Common myeloid progenitor, CD34-positive (primary cell): ENCODE results near the gene AUTS2.

Experiments
- CTCF ChIA-PET: fragments of 350-600 bp; sonication (Branson Sonifier 250); formaldehyde crosslinking; loops from one replicate; lab custom pipeline; 2021; ENCODE audit warnings: antibody characterized with exemption; lab: Charles Lee
- POLR2A ChIA-PET: fragments of 350-600 bp; sonication (Branson Sonifier 250); formaldehyde crosslinking; loops from one replicate; lab custom pipeline; 2021; ENCODE audit warnings: antibody characterized with exemption; lab: Charles Lee
- DNase-seq, 3 donors: peaks; one replicate each; pipeline versions ENCODE4 v3.0.0 to v3.0.0-alpha.2; 2013
- H3K27ac ChIP-seq, 2 experiments: 1 replicate in 1 of 2; 2 replicates in 1 of 2; pipeline ENCODE4 v1.7.0; 2013; ENCODE audit warnings: inconsistent platforms in 2 of 2, low read length in 2 of 2, mild to moderate bottlenecking in 2 of 2, low read depth in 1 of 2, moderate library complexity in 1 of 2; ENCODE audit not compliant: severe bottlenecking in 2 of 2, insufficient read depth in 1 of 2, poor library complexity in 1 of 2
- H3K27me3 ChIP-seq, 5 experiments: replicated peaks in 2 of 5; 1 replicate in 3 of 5; 2 replicates in 2 of 5; pipeline versions ENCODE4 v1.6.1 to v1.7.0; 2013; ENCODE audit warnings: low read length in 4 of 5, mild to moderate bottlenecking in 2 of 5, moderate library complexity in 2 of 5, inconsistent platforms in 1 of 5; ENCODE audit not compliant: insufficient read depth in 5 of 5, control insufficient read depth in 4 of 5
- H3K36me3 ChIP-seq, 4 experiments: 1 replicate in 2 of 4; 2 replicates in 2 of 4; pipeline versions ENCODE4 v1.6.1 to v1.7.0; 2013; ENCODE audit warnings: low read length in 3 of 4, control low read depth in 1 of 4, mild to moderate bottlenecking in 1 of 4; ENCODE audit not compliant: control insufficient read depth in 4 of 4, insufficient read depth in 4 of 4
- H3K4me1 ChIP-seq, 4 experiments: 1 replicate in 3 of 4; 2 replicates in 1 of 4; pipeline versions ENCODE4 v1.6.1 to v1.7.1; 2013; ENCODE audit warnings: low read length in 3 of 4, mild to moderate bottlenecking in 3 of 4, control low read depth in 1 of 4, inconsistent platforms in 1 of 4, moderate library complexity in 1 of 4; ENCODE audit not compliant: control insufficient read depth in 4 of 4, insufficient read depth in 4 of 4; ENCODE audit errors: control extremely low read depth in 1 of 4
- H3K4me3 ChIP-seq, 7 experiments: 1 replicate in 4 of 7; 2 replicates in 3 of 7; pipeline versions ENCODE4 v1.5.1 to v1.7.0; 2013; ENCODE audit warnings: mild to moderate bottlenecking in 7 of 7, low read length in 6 of 7, moderate library complexity in 6 of 7, inconsistent platforms in 2 of 7, low read depth in 2 of 7, control low read depth in 1 of 7; ENCODE audit not compliant: insufficient read depth in 4 of 7, control insufficient read depth in 1 of 7; ENCODE audit errors: extremely low read depth in 1 of 7
- H3K9me3 ChIP-seq, 5 experiments: 1 replicate in 4 of 5; 2 replicates in 1 of 5; pipeline versions ENCODE4 v1.6.1 to v1.7.1; 2013; ENCODE audit warnings: low read length in 4 of 5, mild to moderate bottlenecking in 2 of 5, inconsistent platforms in 1 of 5, low read depth in 1 of 5, moderate library complexity in 1 of 5; ENCODE audit not compliant: control insufficient read depth in 4 of 5, insufficient read depth in 2 of 5; ENCODE audit errors: control extremely low read depth in 1 of 5
- WGBS: methylation state at CpG from one replicate; pipeline ENCODE4 v1.1.5; 2013; ENCODE audit not compliant: insufficient coverage; 5-methylcytosine and 5-hydroxymethylcytosine counted together

The AUTS2 gene

DNA sequence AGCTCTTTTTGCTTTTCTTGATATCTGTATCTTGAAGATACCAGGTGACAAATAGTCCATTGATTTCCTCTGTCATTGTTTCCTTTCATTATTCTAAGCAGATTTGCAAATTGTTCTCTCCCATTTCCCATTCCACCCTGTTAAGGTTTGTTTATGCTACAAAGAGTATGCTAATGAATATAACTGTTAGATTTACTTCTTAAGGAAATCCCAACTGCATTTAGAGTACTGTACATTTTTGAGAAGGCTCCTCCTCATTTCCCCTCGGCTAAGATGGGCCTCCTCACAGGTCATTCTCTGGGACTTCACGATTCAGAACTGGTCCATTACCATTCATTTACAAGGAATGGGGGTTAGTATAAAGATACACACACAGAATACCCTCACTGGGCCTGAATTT lies 15.6 kb downstream of the AUTS2 start:
- ChIA-PET CTCF (interaction anchor here (0.7 to 1.3 kb wide), 4 partner anchors 9 to 109 kb away, joined by 3 to 5 read pairs (median 3); no protein-coding TSS in a partner anchor), POLR2A (no interaction called here)
- Histone ChIP-seq H3K36me3 (no peaks in the 10 kb centered on the region), H3K27ac (no peak overlapping the region), H3K9me3 (no peaks in the 10 kb centered on the region), H3K27me3 (no peaks in the 10 kb centered on the region), H3K4me1 (peaks cover 0 to 15% (median 13%) of the 10 kb centered on the region in 4 experiments), H3K4me3 (no peak overlapping the region)
- WGBS, result no CpG with 5 or more reads among the region's 2 CpGs
- no peak for DNase-seq

DNA sequence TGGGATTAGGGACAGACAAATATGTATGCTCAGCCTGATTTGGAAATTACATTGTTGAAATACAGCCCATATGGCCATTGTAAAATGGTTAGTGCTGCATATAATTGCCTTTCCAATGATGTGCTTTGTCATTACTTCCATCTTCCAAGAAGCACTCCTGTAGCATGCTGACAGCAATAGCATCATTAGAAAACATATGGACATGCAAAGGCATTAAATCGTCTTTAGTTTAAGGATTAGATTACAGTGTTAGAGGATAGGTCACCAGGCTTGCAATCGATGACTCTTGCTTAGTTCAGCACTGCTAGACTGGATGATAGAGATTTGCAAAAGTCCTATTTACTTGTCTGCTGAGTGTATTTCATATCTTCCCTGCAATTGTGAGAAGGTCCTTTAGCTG lies 17.4 kb downstream of the AUTS2 start:
- 100% methylated on average over 1 of the region's 2 CpGs for WGBS
- peaks cover 0 to 9% (median 5%) of the 10 kb centered on the region in 4 experiments for H3K4me1 ChIP-seq
- H3K36me3 ChIP-seq, result no peaks in the 10 kb centered on the region
- ChIA-PET POLR2A (no interaction called here), CTCF (no interaction called here)
- H3K9me3 ChIP-seq, result no peaks in the 10 kb centered on the region
- DNase-seq, result no peak
- no peaks in the 10 kb centered on the region for H3K27me3 ChIP-seq
- no peak overlapping the region for H3K27ac ChIP-seq
- H3K4me3 ChIP-seq, result no peak overlapping the region

DNA sequence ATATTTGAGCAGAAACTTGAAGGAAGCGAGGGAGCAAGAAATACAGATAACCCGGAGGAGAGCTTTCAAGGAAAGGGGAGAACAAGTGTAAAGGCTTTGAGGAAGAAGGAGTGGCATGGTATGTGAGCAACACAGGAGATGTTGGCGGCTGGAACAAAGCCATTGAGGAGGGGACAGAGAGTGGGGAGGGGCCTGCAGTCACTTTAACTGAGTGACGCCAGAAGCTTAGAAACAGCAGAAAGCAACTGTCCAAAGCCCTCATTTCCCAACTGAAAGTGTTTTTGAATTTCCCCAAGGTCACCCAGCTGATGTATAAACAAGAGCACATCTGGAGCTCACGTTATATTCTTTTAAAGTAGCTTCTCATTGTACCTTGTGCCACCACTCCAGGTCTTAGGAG lies 19.1 kb downstream of the AUTS2 start:
- no peak overlapping the region for H3K4me3 ChIP-seq
- POLR2A ChIA-PET, result no interaction called here
- WGBS, result 95% methylated on average over 5 of the region's 5 CpGs
- H3K4me1 ChIP-seq, result peaks cover 4 to 7% (median 5%) of the 10 kb centered on the region in 4 experiments
- H3K36me3 ChIP-seq, result no peaks in the 10 kb centered on the region
- H3K9me3 ChIP-seq, result no peaks in the 10 kb centered on the region
- no peak for DNase-seq
- CTCF ChIA-PET, result interaction anchor here (1.0 to 1.4 kb wide), 2 partner anchors 10 to 11 kb away, joined by 3 to 5 read pairs; no protein-coding TSS in a partner anchor
- no peaks in the 10 kb centered on the region for H3K27me3 ChIP-seq
- H3K27ac ChIP-seq, result no peak overlapping the region

DNA sequence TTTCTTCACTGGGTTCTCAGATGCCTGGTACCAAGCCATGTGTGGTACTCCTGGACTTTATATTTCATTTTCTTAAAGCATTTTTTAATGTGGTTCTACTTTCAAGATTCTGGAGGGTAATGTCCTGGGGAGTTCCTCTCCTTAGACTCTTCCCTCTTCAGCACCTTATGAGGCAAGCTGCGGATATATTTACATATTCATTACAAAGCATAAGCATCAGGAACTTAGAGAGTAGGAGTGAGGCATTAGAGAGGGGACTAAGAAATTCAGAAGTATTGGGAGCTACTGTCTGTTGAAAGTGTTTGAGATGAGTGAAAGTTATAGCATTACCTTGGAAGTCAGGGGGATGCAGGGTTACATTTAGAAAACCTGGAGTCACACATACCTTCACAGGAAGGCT lies 20.8 kb downstream of the AUTS2 start:
- POLR2A ChIA-PET, result no interaction called here
- H3K4me3 ChIP-seq, result no peak overlapping the region
- H3K4me1 ChIP-seq, result peaks cover 6 to 15% (median 12%) of the 10 kb centered on the region in 4 experiments
- no CpG with 5 or more reads among the region's 1 CpG for WGBS
- H3K27ac ChIP-seq, result no peak overlapping the region
- no peaks in the 10 kb centered on the region for H3K9me3 ChIP-seq
- H3K27me3 ChIP-seq, result no peaks in the 10 kb centered on the region
- H3K36me3 ChIP-seq, result no peaks in the 10 kb centered on the region
- CTCF ChIA-PET, result no interaction called here
- DNase-seq, result no peak

GRCh38 chr7:69619635-69620034 lies 21.4 kb downstream of the AUTS2 start:
- Histone ChIP-seq H3K4me3 (no peak overlapping the region), H3K4me1 (peaks cover 8 to 19% (median 15%) of the 10 kb centered on the region in 4 experiments), H3K9me3 (no peaks in the 10 kb centered on the region), H3K36me3 (no peaks in the 10 kb centered on the region), H3K27me3 (no peaks in the 10 kb centered on the region), H3K27ac (no peak overlapping the region)
- 100% methylated on average over 2 of the region's 2 CpGs for WGBS
- POLR2A ChIA-PET, result no interaction called here
- CTCF ChIA-PET, result no interaction called here
- no peak for DNase-seq

- H3K27ac ChIP-seq, result no peak overlapping the region
- no CpG with 5 or more reads among the region's 4 CpGs for WGBS
- H3K4me3 ChIP-seq, result no peak overlapping the region
- H3K9me3 ChIP-seq, result no peaks in the 10 kb centered on the region
- H3K4me1 ChIP-seq, result peaks cover 8 to 20% (median 17%) of the 10 kb centered on the region in 4 experiments
- no peaks in the 10 kb centered on the region for H3K36me3 ChIP-seq
- no peak for DNase-seq
- CTCF ChIA-PET, result no interaction called here
- POLR2A ChIA-PET, result no interaction called here
- H3K27me3 ChIP-seq, result no peaks in the 10 kb centered on the region
These were observed 21.8 kb downstream of the AUTS2 start for GRCh38 chr7:69620063-69620462.

- Histone ChIP-seq H3K9me3 (no peaks in the 10 kb centered on the region), H3K27ac (no peak overlapping the region), H3K4me3 (no peak overlapping the region), H3K4me1 (peaks cover 8 to 23% (median 19%) of the 10 kb centered on the region in 4 experiments), H3K36me3 (no peaks in the 10 kb centered on the region), H3K27me3 (no peaks in the 10 kb centered on the region)
- DNase-seq, result no peak
- ChIA-PET POLR2A (no interaction called here), CTCF (no interaction called here)
- WGBS, result no CpG with 5 or more reads among the region's 2 CpGs
These were observed 22.4 kb downstream of the AUTS2 start for GRCh38 chr7:69620650-69621049.
